Measurements from ENCODE around the gene PPP1R7. TPM values are rescaled to one million over a fixed set of nuclear protein-coding genes. Genes with fewer than 3 reads are reported as not detected.

The PPP1R7 gene
- total RNA-seq, 3 donors from 2014 or later = 59.3 to 68.9 (median 61.9) TPM

DNA sequence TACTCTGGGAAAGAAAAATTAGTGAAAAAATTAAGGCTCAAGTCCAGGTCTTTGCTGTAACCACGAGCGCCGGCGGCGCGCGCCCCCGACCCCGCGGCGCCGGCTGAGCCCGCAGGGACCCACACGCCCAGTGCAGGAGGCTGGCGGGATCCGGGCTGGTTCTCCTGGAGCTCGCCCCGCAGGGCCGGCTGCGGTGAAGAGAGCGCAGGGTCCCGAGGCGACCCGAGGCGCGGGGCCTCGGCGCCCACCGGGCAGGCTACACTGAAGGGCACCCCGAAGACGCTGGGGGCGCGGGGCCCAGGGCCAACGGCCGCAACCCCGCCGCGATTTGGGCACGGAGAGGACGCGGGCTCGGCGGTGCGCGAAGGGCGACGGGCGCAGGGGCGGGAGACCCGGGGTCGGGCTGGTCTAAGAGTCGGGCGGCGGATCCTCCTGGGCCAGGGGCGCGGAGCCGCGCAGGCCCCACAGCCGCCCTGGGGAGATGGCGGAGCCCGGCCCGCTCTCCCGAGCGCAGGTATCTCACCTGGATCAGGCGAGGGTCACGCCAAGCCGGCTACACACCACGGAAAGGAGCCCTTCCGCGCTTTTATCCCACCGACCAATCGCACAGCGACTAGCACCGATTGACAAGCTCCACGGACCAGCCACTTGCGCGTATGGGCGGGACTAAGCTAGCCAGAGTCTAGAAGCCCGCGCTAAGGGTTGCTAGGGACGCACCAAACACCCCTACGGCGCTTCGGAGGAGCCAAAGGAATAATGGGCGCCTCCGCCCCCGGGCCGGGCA is 1.2 kb upstream of the PPP1R7 start, which contains the start of gene PASK:
Gene PASK (minus strand): TSS at position 582 of the 784 bp plus-strand sequence. CDS start 6,440 bp downstream, outside the sequence.
- H3K4me1 ChIP-seq (ENCODE audit: low read depth) = peaks cover 12% of the 10 kb centered on the region
- TF ChIP-seq, protein P1, sequence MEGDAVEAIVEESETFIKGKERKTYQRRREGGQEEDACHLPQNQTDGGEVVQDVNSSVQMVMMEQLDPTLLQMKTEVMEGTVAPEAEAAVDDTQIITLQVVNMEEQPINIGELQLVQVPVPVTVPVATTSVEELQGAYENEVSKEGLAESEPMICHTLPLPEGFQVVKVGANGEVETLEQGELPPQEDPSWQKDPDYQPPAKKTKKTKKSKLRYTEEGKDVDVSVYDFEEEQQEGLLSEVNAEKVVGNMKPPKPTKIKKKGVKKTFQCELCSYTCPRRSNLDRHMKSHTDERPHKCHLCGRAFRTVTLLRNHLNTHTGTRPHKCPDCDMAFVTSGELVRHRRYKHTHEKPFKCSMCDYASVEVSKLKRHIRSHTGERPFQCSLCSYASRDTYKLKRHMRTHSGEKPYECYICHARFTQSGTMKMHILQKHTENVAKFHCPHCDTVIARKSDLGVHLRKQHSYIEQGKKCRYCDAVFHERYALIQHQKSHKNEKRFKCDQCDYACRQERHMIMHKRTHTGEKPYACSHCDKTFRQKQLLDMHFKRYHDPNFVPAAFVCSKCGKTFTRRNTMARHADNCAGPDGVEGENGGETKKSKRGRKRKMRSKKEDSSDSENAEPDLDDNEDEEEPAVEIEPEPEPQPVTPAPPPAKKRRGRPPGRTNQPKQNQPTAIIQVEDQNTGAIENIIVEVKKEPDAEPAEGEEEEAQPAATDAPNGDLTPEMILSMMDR (IDR thresholded peaks at IDR 0.05) = no peak
- no peaks in the 10 kb centered on the region for H3K9me3 ChIP-seq
- peak within 1 kb of the TSS; percentile 96 for H3K4me3 ChIP-seq
- DNase-seq (peak; percentile 94 to 97 (median 97)), ATAC-seq (peak; percentile 91)
- intact Hi-C loops (cut with DNase I, micrococcal nuclease) = no loop called here
- peaks cover 3% of the 10 kb centered on the region for H3K36me3 ChIP-seq (ENCODE audit: low read depth)

DNA sequence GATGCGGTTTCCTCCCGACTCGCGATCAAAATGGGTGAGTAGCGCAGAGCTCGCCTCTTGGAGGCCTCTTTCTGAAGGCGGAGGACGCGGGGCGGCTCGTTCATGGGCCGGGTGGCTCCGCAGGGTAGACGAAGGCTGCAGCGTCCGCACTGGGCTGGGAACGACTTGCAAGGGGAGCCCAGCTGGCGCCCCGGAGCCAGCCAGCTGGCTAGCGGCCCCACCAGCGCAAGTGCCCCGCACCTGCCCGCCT is 667 bp upstream of the PPP1R7 start:
- Histone ChIP-seq H3K36me3 (ENCODE audit: low read depth) (peaks cover 3% of the 10 kb centered on the region), H3K9me3 (no peaks in the 10 kb centered on the region), H3K4me1 (ENCODE audit: low read depth) (peaks cover 12% of the 10 kb centered on the region), H3K4me3 (peak overlapping the region; percentile 96)
- TF ChIP-seq, protein P1 (IDR thresholded peaks at IDR 0.05) = no peak
- intact Hi-C loops (cut with DNase I, micrococcal nuclease) = no loop called here
- DNase-seq = no peak
- ATAC-seq = no peak

DNA sequence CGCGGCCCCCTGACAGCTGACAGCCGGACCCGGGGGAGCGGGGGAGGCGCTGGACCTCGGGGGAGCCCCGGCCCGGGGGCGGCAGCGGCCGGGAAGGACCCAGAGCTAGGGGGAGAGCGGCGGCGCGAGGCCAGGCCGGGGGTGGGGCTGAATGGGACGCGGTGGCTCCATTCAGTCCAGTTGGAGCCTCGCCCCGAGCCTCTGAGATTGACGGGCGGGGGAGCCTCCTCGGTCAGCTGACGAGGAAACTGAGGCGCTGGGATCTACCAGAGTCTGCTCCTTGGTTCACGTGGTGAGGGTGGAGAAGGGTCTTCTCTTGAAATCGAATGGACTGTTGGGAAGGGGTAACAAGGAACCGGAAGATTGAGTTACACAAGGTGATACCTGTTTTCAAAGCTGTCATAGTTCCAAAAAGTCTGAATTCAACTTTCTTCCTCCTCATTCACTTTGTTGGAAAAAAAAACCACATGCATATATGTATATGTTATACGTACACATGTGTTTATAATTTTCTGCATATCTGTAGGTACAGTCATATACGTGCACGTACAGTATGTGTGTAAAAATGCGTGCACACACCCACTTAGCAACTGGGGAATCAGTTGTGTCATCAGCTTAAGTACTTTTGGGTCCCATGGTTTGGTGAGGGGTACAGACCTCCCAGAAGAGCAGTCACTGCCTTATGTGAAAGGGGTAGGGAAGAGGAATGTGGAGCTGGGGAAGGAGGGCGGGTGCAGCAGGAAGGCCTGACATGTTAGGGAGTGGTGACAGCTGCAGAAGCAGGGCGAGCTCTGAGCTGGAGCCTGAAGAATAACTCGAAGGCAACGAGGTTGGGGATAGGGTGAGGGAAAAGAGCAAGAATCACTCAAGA is 628 bp downstream of the PPP1R7 start:
- TF ChIP-seq, protein P1 (IDR thresholded peaks at IDR 0.05) = no peak
- ATAC-seq (peak; percentile 11), DNase-seq (peak in 1 of 3 donors; percentile 59)
- Histone ChIP-seq H3K4me3 (peak overlapping the region; percentile 96), H3K4me1 (ENCODE audit: low read depth) (peaks cover 12% of the 10 kb centered on the region), H3K36me3 (ENCODE audit: low read depth) (peaks cover 3% of the 10 kb centered on the region), H3K9me3 (no peaks in the 10 kb centered on the region)
- intact Hi-C loops (cut with DNase I, micrococcal nuclease) = no loop called here

DNA sequence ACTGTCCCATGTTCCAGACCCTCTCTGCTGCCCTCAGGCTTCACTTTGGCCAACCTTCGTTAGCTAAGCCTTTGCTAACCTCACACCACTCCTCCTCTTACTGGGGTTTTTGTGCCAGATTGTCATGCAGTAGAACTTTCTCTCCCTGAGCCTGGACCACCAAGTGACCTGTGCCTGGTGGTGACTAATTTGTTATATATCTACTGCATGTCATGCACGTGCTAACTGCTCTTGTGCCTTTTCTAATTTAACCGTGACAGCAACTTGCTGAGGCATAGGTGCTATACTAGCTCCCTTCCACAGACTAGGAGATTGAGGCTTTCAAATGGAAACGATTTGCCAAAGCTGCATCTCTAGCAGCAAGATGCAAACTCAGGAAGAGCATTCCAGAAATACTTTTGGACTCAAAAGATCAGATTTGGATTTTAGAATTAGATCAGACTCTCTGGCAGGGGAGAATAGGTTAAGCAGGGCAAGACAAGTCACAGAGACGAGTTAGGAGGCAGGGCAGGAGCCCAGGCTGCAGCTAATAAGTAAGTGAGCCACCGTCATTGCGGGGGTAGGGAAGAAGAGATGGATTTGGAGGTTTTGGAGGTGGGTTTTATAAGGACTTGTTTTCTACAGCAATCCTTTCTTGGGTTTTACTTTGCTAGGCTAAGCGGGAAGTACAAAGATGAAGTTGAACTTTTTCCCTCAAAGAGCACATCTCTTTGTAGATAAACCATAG is 1.8 kb downstream of the PPP1R7 start:
- Histone ChIP-seq H3K9me3 (no peaks in the 10 kb centered on the region), H3K36me3 (ENCODE audit: low read depth) (peaks cover 3% of the 10 kb centered on the region), H3K4me1 (ENCODE audit: low read depth) (peaks cover 12% of the 10 kb centered on the region), H3K4me3 (no peak overlapping the region)
- TF ChIP-seq, protein P1 (IDR thresholded peaks at IDR 0.05) = no peak
- DNase-seq (no peak), ATAC-seq (no peak)
- intact Hi-C loops (cut with DNase I, micrococcal nuclease) = no loop called here

DNA sequence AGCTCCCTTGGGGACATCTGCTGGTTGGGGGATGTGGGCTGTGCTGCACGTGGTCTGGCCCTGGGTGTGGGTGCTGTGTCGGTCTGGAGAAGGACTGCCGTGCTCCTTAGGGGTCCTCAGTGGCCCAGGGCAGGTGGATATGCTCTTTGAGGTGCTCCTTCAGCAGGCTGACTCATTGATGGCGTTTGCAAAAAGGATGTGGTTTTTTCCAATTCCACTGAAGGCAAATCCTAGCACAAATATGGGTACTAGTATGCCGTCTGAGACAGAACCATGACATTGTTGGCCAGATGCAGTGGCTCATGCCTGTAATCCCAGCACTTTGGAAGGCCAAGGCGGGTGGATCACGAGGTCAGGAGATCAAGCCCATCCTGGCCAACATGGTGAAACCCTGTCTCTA is 3.3 kb downstream of the PPP1R7 start:
- intact Hi-C loops (cut with DNase I, micrococcal nuclease) = no loop called here
- H3K36me3 ChIP-seq (ENCODE audit: low read depth) = peaks cover 3% of the 10 kb centered on the region
- peaks cover 7% of the 10 kb centered on the region for H3K4me1 ChIP-seq (ENCODE audit: low read depth)
- ATAC-seq (no peak), DNase-seq (no peak)
- no peaks in the 10 kb centered on the region for H3K9me3 ChIP-seq
- no peak overlapping the region for H3K4me3 ChIP-seq
- TF ChIP-seq, protein P1 (IDR thresholded peaks at IDR 0.05) = no peak
